Prostate gland (tissue), 2 donors: ENCODE data around the gene ZFP69B.

Experiments used
- CTCF ChIP-seq, 4 experiments: fragments of 200-600 bp in 2 of 4; fragments of 450-650 bp in 2 of 4; sonication (generic) in 2 of 4; IDR thresholded peaks; 1 replicate in 3 of 4; 2 replicates in 1 of 4; pipeline ENCODE4 v1.5.1; 2016 to 2019; ENCODE audit warnings: antibody characterized with exemption in 4 of 4, mild to moderate bottlenecking in 2 of 4, moderate library complexity in 2 of 4
- POLR2A ChIP-seq: fragments of 450-650 bp; IDR thresholded peaks from one replicate; pipeline ENCODE4 v1.6.1; 2016; ENCODE audit warnings: antibody characterized with exemption, mild to moderate bottlenecking

DNA sequence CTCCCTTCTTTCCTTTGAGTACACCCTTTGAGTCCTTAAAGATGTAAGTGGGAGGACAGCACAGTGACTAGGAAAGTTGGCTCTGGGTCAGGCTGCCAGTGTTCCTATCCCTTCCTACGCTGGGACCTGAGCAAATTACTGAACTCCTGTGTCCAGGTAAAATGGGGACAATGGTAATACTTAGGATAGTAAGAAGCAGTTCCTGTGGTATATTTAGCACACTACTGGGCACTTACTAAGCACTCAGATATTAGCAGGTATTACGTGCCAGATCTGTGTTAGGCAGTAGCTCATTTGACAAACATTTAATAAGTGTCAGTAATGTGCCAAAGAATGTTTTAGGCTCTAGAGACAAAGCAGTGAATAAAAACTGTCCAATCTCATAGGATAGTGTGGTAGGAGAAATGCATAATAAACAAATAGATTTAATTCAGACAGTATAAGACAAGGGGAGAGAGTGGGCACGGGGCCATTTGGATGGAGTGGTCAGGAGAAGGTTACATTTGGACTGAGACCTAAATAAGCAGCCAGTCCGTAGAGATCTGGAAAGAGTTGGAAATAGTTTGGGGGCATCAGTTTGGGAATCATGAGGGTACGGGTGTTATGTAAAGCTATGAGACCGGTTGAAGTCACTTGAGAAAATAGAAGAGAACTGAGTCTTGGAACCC is 26.2 kb upstream of the ZFP69B start:
- TF ChIP-seq CTCF (IDR thresholded peaks at IDR 0.05) (no peak), POLR2A (no peak)
